GM23338 (cell line): ENCODE data around the gene SLC4A7. TPM values are rescaled to one million over a fixed set of nuclear protein-coding genes. Genes with fewer than 3 reads are reported as not detected.
"Not testable (repeated sequence)": the region's sequence is repeated elsewhere in the genome, so short reads cannot be mapped to it uniquely, and the experiment has no call there.

Experiments used
- ATAC-seq: fragments of 200-7000 bp; cut with Tn5 transposase; 3 replicates; pipeline ENCODE4 v1.9.1; 2020
- DNase-seq: peaks from one replicate; pipeline ENCODE4 v3.0.0-alpha.2; 2015; ENCODE audit warnings: low spot score
- H2AFZ ChIP-seq: fragments of 200-600 bp; sonication (generic); 2 replicates; pipeline ENCODE4 v1.8.0; 2016; ENCODE audit warnings: antibody characterized with exemption, mild to moderate bottlenecking, moderate library complexity
- H3F3A ChIP-seq: fragments of 200-600 bp; sonication (generic); replicated peaks from 2 replicates; pipeline ENCODE4 v1.8.0; 2017; ENCODE audit warnings: antibody characterized with exemption, mixed run types, low read depth
- H3K27ac ChIP-seq: fragments of 200-600 bp; sonication (generic); 2 replicates; pipeline ENCODE4 v1.6.1; 2016; ENCODE audit warnings: low read depth
- H3K27me3 ChIP-seq: fragments of 200-600 bp; sonication (generic); 2 replicates; pipeline ENCODE4 v1.8.0; 2016; ENCODE audit warnings: mild to moderate bottlenecking, mixed run types, moderate library complexity; ENCODE audit not compliant: insufficient read depth
- H3K36me3 ChIP-seq: fragments of 200-600 bp; sonication (generic); 2 replicates; pipeline ENCODE4 v1.8.0; 2016; ENCODE audit warnings: mild to moderate bottlenecking; ENCODE audit not compliant: insufficient read depth
- H3K4me1 ChIP-seq: fragments of 200-600 bp; sonication (generic); 2 replicates; pipeline ENCODE4 v1.8.0; 2016; ENCODE audit warnings: mild to moderate bottlenecking, moderate library complexity; ENCODE audit not compliant: insufficient read depth
- H3K4me2 ChIP-seq: fragments of 200-600 bp; sonication (generic); 2 replicates; pipeline ENCODE4 v1.7.1; 2017; ENCODE audit warnings: mixed run types
- H3K4me3 ChIP-seq: fragments of 200-600 bp; sonication (generic); 2 replicates; pipeline ENCODE4 v1.6.1; 2016; ENCODE audit warnings: mixed run types
- H3K79me2 ChIP-seq: fragments of 200-600 bp; sonication (generic); replicated peaks from 2 replicates; pipeline ENCODE4 v1.8.0; 2017; ENCODE audit warnings: mild to moderate bottlenecking; ENCODE audit not compliant: insufficient read depth
- H3K9me2 ChIP-seq: fragments of 200-600 bp; sonication (generic); 2 replicates; pipeline ENCODE4 v1.8.0; 2017; ENCODE audit not compliant: insufficient read depth
- H4K20me1 ChIP-seq: fragments of 200-600 bp; sonication (generic); replicated peaks from 2 replicates; pipeline ENCODE4 v1.8.0; 2017; ENCODE audit warnings: mild to moderate bottlenecking; ENCODE audit not compliant: insufficient read depth
- H3K27ac Mint-ChIP-seq: 2 replicates; pipeline ENCODE4 v1.8.0; 2020; ENCODE audit warnings: inconsistent platforms, mild to moderate bottlenecking, moderate library complexity, mixed read lengths
- H3K27me3 Mint-ChIP-seq: 3 replicates; pipeline ENCODE4 v1.8.0; 2022; ENCODE audit warnings: low read depth, mild to moderate bottlenecking, moderate library complexity, mixed read lengths, inconsistent platforms; ENCODE audit not compliant: insufficient read depth, poor library complexity
- H3K36me3 Mint-ChIP-seq: 3 replicates; pipeline ENCODE4 v1.8.0; 2021; ENCODE audit warnings: low read depth, mild to moderate bottlenecking, inconsistent platforms, moderate library complexity, mixed read lengths
- H3K4me1 Mint-ChIP-seq: 3 replicates; pipeline ENCODE4 v1.8.0; 2020; ENCODE audit warnings: mild to moderate bottlenecking, inconsistent platforms, mixed read lengths
- H3K4me3 Mint-ChIP-seq: 3 replicates; pipeline ENCODE4 v1.8.0; 2021; ENCODE audit warnings: moderate library complexity, mild to moderate bottlenecking, inconsistent platforms, mixed read lengths
- H3K9me3 Mint-ChIP-seq: 3 replicates; pipeline ENCODE4 v1.8.0; 2020; ENCODE audit warnings: moderate library complexity, mild to moderate bottlenecking, inconsistent platforms, mixed read lengths
- CTCF ChIP-seq, 2 experiments: fragments of 200-600 bp in 1 of 2; sonication (generic) in 1 of 2; conservative IDR thresholded peaks; 2 replicates each; pipeline versions ENCODE4 v1.5.1 to v1.6.1; 2016 to 2017; ENCODE audit warnings: antibody characterized with exemption in 2 of 2, low read depth in 2 of 2, mild to moderate bottlenecking in 2 of 2, moderate library complexity in 1 of 2
- EZH2phosphoT487 ChIP-seq: fragments of 200-600 bp; sonication (generic); IDR thresholded peaks from one replicate; pipeline ENCODE4 v1.8.1; 2018; ENCODE audit warnings: antibody characterized with exemption; ENCODE audit not compliant: unreplicated experiment
- JUNB ChIP-seq: IDR thresholded peaks from one replicate; pipeline ENCODE4 v1.6.1; 2016; ENCODE audit warnings: antibody characterized with exemption; ENCODE audit not compliant: unreplicated experiment
- NANOG ChIP-seq: IDR thresholded peaks from 2 replicates; pipeline ENCODE4 v1.6.1; 2016; ENCODE audit warnings: antibody characterized with exemption, borderline replicate concordance
- STAT1 ChIP-seq: IDR thresholded peaks from one replicate; pipeline ENCODE4 v1.6.1; 2016; ENCODE audit warnings: antibody characterized with exemption; ENCODE audit not compliant: unreplicated experiment
- polyA plus RNA-seq: library from polyadenylated mRNA; unstranded; fragments of >200 nt; fragmentation: Nextera tagmentation; extraction: Ambion mirVana; gene quantifications from 2 replicates; pipeline ENCODE4 v1.2.1, GENCODE V29; 2016
- total RNA-seq: library from RNA; depleted of rRNA; stranded (reverse); fragments of >200 nt; shearing (Covaris generic); gene quantifications from 2 replicates; pipeline ENCODE4 v1.2.3, GENCODE V29; 2014
- TF ChIP-seq, protein P1 (sequence below): IDR thresholded peaks from one replicate; pipeline ENCODE4 v1.6.1; 2018; ENCODE audit warnings: antibody characterized with exemption; ENCODE audit not compliant: unreplicated experiment

The SLC4A7 gene
- total and polyA plus RNA-seq, 2 experiments from 2014 or later, result 44.4 to 101 TPM

- TF ChIP-seq EZH2phosphoT487 (no peak), CTCF (conservative IDR thresholded peaks at IDR 0.05; ENCODE audit: low read depth in 2 of 2) (no peak), NANOG (no peak), JUNB (no peak), STAT1 (no peak)
- TF ChIP-seq, protein P1, sequence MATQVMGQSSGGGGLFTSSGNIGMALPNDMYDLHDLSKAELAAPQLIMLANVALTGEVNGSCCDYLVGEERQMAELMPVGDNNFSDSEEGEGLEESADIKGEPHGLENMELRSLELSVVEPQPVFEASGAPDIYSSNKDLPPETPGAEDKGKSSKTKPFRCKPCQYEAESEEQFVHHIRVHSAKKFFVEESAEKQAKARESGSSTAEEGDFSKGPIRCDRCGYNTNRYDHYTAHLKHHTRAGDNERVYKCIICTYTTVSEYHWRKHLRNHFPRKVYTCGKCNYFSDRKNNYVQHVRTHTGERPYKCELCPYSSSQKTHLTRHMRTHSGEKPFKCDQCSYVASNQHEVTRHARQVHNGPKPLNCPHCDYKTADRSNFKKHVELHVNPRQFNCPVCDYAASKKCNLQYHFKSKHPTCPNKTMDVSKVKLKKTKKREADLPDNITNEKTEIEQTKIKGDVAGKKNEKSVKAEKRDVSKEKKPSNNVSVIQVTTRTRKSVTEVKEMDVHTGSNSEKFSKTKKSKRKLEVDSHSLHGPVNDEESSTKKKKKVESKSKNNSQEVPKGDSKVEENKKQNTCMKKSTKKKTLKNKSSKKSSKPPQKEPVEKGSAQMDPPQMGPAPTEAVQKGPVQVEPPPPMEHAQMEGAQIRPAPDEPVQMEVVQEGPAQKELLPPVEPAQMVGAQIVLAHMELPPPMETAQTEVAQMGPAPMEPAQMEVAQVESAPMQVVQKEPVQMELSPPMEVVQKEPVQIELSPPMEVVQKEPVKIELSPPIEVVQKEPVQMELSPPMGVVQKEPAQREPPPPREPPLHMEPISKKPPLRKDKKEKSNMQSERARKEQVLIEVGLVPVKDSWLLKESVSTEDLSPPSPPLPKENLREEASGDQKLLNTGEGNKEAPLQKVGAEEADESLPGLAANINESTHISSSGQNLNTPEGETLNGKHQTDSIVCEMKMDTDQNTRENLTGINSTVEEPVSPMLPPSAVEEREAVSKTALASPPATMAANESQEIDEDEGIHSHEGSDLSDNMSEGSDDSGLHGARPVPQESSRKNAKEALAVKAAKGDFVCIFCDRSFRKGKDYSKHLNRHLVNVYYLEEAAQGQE, result no peak
Measured at GRCh38 chr3:27333843-27334242, 150.3 kb downstream of the SLC4A7 start (continued).

- H3K9me2 ChIP-seq, H3K27me3 ChIP-seq, ATAC-seq, H3K4me2 ChIP-seq, H3K27ac Mint-ChIP-seq, H3K36me3 Mint-ChIP-seq, H3K4me3 Mint-ChIP-seq, H2AFZ ChIP-seq, H3K27me3 Mint-ChIP-seq, H3K4me3 ChIP-seq, H3F3A ChIP-seq, H4K20me1 ChIP-seq, H3K36me3 ChIP-seq, H3K27ac ChIP-seq, DNase-seq, H3K4me1 Mint-ChIP-seq, H3K79me2 ChIP-seq, H3K4me1 ChIP-seq: not testable (repeated sequence)
- H3K9me3 Mint-ChIP-seq, result peaks cover 11% of the 10 kb centered on the region
Measured at GRCh38 chr3:27328982-27329762, 155.0 kb downstream of the SLC4A7 start.
